IMR-90 (cell line): ENCODE measurements around the gene RRAGD. TPM values are rescaled to one million over a fixed set of nuclear protein-coding genes. Genes with fewer than 3 reads are reported as not detected.

Experiments
- ATAC-seq: fragments of 200-7000 bp; cut with Tn5 transposase; 2 replicates; pipeline ENCODE4 v1.9.1; 2020; ENCODE audit warnings: low read depth, mild to moderate bottlenecking, moderate library complexity
- BruUV-seq: library from RNA; stranded (reverse); fragments of 400-500 nt; replicated peaks from 2 replicates; lab custom pipeline; 2021; lab: Mats Ljungman, UMichigan
- CTCF ChIA-PET: fragments of 300-600 bp; formaldehyde crosslinking; extraction: SDS; loops from one replicate; lab custom pipeline; 2021; ENCODE audit warnings: antibody characterized with exemption; lab: Yijun Ruan, JAX
- POLR2A ChIA-PET: fragments of 300-600 bp; sonication (Branson Sonifier 250); formaldehyde crosslinking; loops from one replicate; lab custom pipeline; 2022; ENCODE audit warnings: antibody characterized with exemption; ENCODE audit not compliant: unreplicated experiment; lab: Charles Lee
- DNase-seq: peaks from one replicate; pipeline ENCODE4 v3.0.0; 2013
- H2AFZ ChIP-seq: replicated peaks from 2 replicates; pipeline ENCODE3; 2013; ENCODE audit warnings: low read length, mild to moderate bottlenecking; ENCODE audit not compliant: poor library complexity
- H2AK5ac ChIP-seq: 2 replicates; pipeline ENCODE4 v1.6.1; 2013; ENCODE audit warnings: low read depth, low read length, inconsistent platforms
- H2AK9ac ChIP-seq: replicated peaks from 2 replicates; pipeline ENCODE3; 2013; ENCODE audit warnings: mild to moderate bottlenecking, low read depth, low read length, moderate library complexity; ENCODE audit not compliant: poor library complexity
- H2BK120ac ChIP-seq: 2 replicates; pipeline ENCODE4 v1.6.1; 2013; ENCODE audit warnings: low read depth, low read length, inconsistent platforms
- H2BK15ac ChIP-seq: 3 replicates; pipeline ENCODE4 v1.6.1; 2013; ENCODE audit warnings: low read depth, low read length, inconsistent platforms
- H2BK20ac ChIP-seq: 2 replicates; pipeline ENCODE4 v1.6.1; 2013; ENCODE audit warnings: low read depth, mild to moderate bottlenecking, inconsistent platforms, low read length, moderate library complexity
- H2BK5ac ChIP-seq: 2 replicates; pipeline ENCODE4 v1.6.1; 2013; ENCODE audit warnings: mild to moderate bottlenecking, low read depth, low read length, inconsistent platforms; ENCODE audit not compliant: poor library complexity, severe bottlenecking
- H3K14ac ChIP-seq: replicated peaks from 2 replicates; pipeline ENCODE4 v1.6.1; 2013; ENCODE audit warnings: low read depth, low read length, inconsistent platforms
- H3K18ac ChIP-seq: 2 replicates; pipeline ENCODE4 v1.6.1; 2013; ENCODE audit warnings: low read depth, low read length, control low read depth
- H3K23ac ChIP-seq: 2 replicates; pipeline ENCODE4 v1.6.1; 2013; ENCODE audit warnings: low read depth, low read length, inconsistent platforms
- H3K27ac ChIP-seq: 2 replicates; pipeline ENCODE4 v1.5.1; 2013; ENCODE audit warnings: mild to moderate bottlenecking, control low read depth, low read length; ENCODE audit not compliant: insufficient read depth
- H3K27me3 ChIP-seq: 2 replicates; pipeline ENCODE4 v1.6.1; 2013; ENCODE audit warnings: low read length; ENCODE audit not compliant: control insufficient read depth, insufficient read depth
- H3K36me3 ChIP-seq: 2 replicates; pipeline ENCODE4 v1.6.1; 2013; ENCODE audit warnings: low read length, mixed read lengths; ENCODE audit not compliant: control insufficient read depth, insufficient read depth
- H3K4ac ChIP-seq: 2 replicates; pipeline ENCODE4 v1.6.1; 2013; ENCODE audit warnings: low read depth, low read length, inconsistent platforms
- H3K4me1 ChIP-seq: 2 replicates; pipeline ENCODE4 v1.6.1; 2013; ENCODE audit warnings: low read length, mixed read lengths; ENCODE audit not compliant: control insufficient read depth, insufficient read depth
- H3K4me2 ChIP-seq: 2 replicates; pipeline ENCODE4 v1.6.1; 2013; ENCODE audit warnings: low read depth, mild to moderate bottlenecking, control low read depth, low read length, moderate library complexity
- H3K4me3 ChIP-seq: 2 replicates; pipeline ENCODE4 v1.5.1; 2013; ENCODE audit warnings: low read depth, mild to moderate bottlenecking, control low read depth, low read length, moderate library complexity; ENCODE audit not compliant: insufficient read depth
- H3K56ac ChIP-seq: 2 replicates; pipeline ENCODE4 v1.6.1; 2013; ENCODE audit warnings: low read length, inconsistent platforms; ENCODE audit not compliant: insufficient read depth; ENCODE audit errors: extremely low read depth
- H3K79me1 ChIP-seq, 2 experiments: 2 replicates each; pipeline ENCODE4 v1.6.1; 2013; ENCODE audit warnings: low read length in 2 of 2, inconsistent platforms in 1 of 2, low read depth in 1 of 2
- H3K9ac ChIP-seq: 2 replicates; pipeline ENCODE4 v1.6.1; 2013; ENCODE audit warnings: low read depth, low read length, control low read depth
- H3K9me1 ChIP-seq: 2 replicates; pipeline ENCODE4 v1.6.1; 2013; ENCODE audit warnings: low read length, inconsistent platforms; ENCODE audit not compliant: insufficient read depth
- H3K9me3 ChIP-seq: 2 replicates; pipeline ENCODE4 v1.6.1; 2013; ENCODE audit warnings: low read length; ENCODE audit not compliant: control insufficient read depth, insufficient read depth
- H4K20me1 ChIP-seq: 2 replicates; pipeline ENCODE4 v1.6.1; 2013; ENCODE audit warnings: low read length, inconsistent platforms; ENCODE audit not compliant: insufficient read depth
- H4K5ac ChIP-seq: 2 replicates; pipeline ENCODE4 v1.6.1; 2013; ENCODE audit warnings: mild to moderate bottlenecking, low read depth, low read length, control low read depth
- H4K8ac ChIP-seq, 2 experiments: 2 replicates each; pipeline ENCODE4 v1.6.1; 2013; ENCODE audit warnings: low read depth in 2 of 2, low read length in 2 of 2, control low read depth in 1 of 2, inconsistent platforms in 1 of 2
- H4K91ac ChIP-seq: 2 replicates; pipeline ENCODE4 v1.6.1; 2013; ENCODE audit warnings: low read depth, low read length, inconsistent platforms; ENCODE audit not compliant: insufficient read depth
- MAFK ChIP-seq: IDR thresholded peaks from 2 replicates; pipeline ENCODE4 v1.6.1; 2012; ENCODE audit warnings: low read depth, low read length, improper control_type of control experiment
- MAZ ChIP-seq: IDR thresholded peaks from 2 replicates; pipeline ENCODE4 v1.6.1; 2012; ENCODE audit warnings: low read depth, mild to moderate bottlenecking, low read length, improper control_type of control experiment, moderate library complexity, borderline replicate concordance
- POLR2A ChIP-seq: IDR thresholded peaks from 2 replicates; pipeline ENCODE4 v1.6.1; 2012; ENCODE audit warnings: mild to moderate bottlenecking, low read depth, low read length
- RAD21 ChIP-seq: IDR thresholded peaks from 2 replicates; pipeline ENCODE4 v1.6.1; 2012; ENCODE audit warnings: low read length, improper control_type of control experiment
- WGBS, 2 experiments: methylation state at CpG; one replicate each; pipeline versions ENCODE4 v1.1.5 to v1.1.7; 2013; ENCODE audit warnings: missing lambda C conversion rate in 2 of 2; ENCODE audit not compliant: insufficient read length in 1 of 2; ENCODE audit errors: extremely low coverage in 2 of 2; 5-methylcytosine and 5-hydroxymethylcytosine counted together
- dilution Hi-C: fragments of 300-500 bp; cut with HindIII; formaldehyde crosslinking; loops from one replicate; pipeline ENCODE4 v1.14.3; 2018; ENCODE audit warnings: low sequenced_read_pairs; ENCODE audit not compliant: unreplicated experiment
- in situ Hi-C: fragments of 300-500 bp; cut with MboI; formaldehyde crosslinking; loops from 3 replicates; pipeline ENCODE4 v1.14.3; 2019; ENCODE audit warnings: low sequenced_read_pairs, inconsistent platforms, mixed read lengths
- intact Hi-C: fragments of 100-400 bp; cut with micrococcal nuclease; formaldehyde crosslinking; loops from 2 replicates; pipeline ENCODE4 v1.10.0; 2022
- polyA plus RNA-seq, 3 experiments: library from polyadenylated mRNA; depleted of rRNA; stranded (reverse); fragments of >200 nt; gene quantifications; 2 replicates each; pipeline ENCODE4 v1.2.3, GENCODE V29; 2012; ENCODE audit warnings: low replicate concordance in 1 of 3
- total RNA-seq: library from RNA; depleted of rRNA; stranded (reverse); fragments of >200 nt; gene quantifications from 2 replicates; pipeline ENCODE4 v1.2.3, GENCODE V29; 2012

RRAGD gene
- total and polyA plus RNA-seq, 2 of the 4 experiments (the other 2 are of a cell fraction): not detected

DNA sequence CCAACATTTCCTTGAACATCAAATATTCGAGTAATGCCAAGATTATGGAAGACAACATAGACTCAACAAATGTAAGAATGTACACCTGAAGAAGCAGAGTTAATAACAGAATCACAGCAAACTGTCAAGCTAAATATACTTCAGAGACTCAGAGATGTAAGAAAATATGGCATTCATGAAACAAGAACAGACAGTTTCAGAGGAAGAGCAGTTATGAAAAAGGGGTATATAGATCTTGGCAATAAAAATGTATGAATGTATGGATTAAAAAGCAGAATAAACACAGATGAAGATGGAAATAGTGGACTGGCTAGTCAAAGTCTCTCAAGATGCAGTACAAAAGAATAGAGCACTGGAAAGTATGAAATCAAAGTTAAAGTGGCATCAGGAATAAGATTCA, 18.4 kb downstream of the RRAGD start:
- no peak overlapping the region for H3K27ac ChIP-seq
- no TSS peak for BruUV-seq
- H4K8ac ChIP-seq: no peak overlapping the region
- ATAC-seq: no peak
- H3K9ac ChIP-seq: no peak overlapping the region
- no peak overlapping the region for H2AFZ ChIP-seq
- H3K4ac ChIP-seq: no peak overlapping the region
- H3K14ac ChIP-seq: no peak overlapping the region
- DNase-seq: no peak
- no peaks in the 10 kb centered on the region for H3K9me3 ChIP-seq
- dilution Hi-C loops: no loop called here
- no CpG with 5 or more reads among the region's 1 CpG for WGBS, 2 experiments
- no peak overlapping the region for H2BK120ac ChIP-seq
- no peaks in the 10 kb centered on the region for H3K36me3 ChIP-seq
- H2AK9ac ChIP-seq: no peak overlapping the region
- POLR2A ChIA-PET: no interaction called here
- H2BK20ac ChIP-seq: no peak overlapping the region
- CTCF ChIA-PET: no interaction called here
- H3K4me1 ChIP-seq: no peaks in the 10 kb centered on the region
- no peak overlapping the region for H4K91ac ChIP-seq
- H3K27me3 ChIP-seq: no peaks in the 10 kb centered on the region
- no peak overlapping the region for H3K4me3 ChIP-seq
- H3K23ac ChIP-seq: no peak overlapping the region
- H3K56ac ChIP-seq: no peak overlapping the region
- H4K5ac ChIP-seq: no peak overlapping the region
- H2AK5ac ChIP-seq: no peak overlapping the region
- intact Hi-C loops: no loop called here
- H2BK5ac ChIP-seq: no peak overlapping the region
- in situ Hi-C loops: no loop called here
- H4K20me1 ChIP-seq: no peaks in the 10 kb centered on the region
- no peaks in the 10 kb centered on the region for H3K79me1 ChIP-seq
- no peak overlapping the region for H3K4me2 ChIP-seq
- no peak overlapping the region for H2BK15ac ChIP-seq
- no peak overlapping the region for H3K18ac ChIP-seq
- TF ChIP-seq POLR2A: no peak
- no peak for TF ChIP-seq RAD21
- no peak for TF ChIP-seq MAZ
- TF ChIP-seq MAFK: no peak
- H3K9me1 ChIP-seq: no peaks in the 10 kb centered on the region; the same call in 1 of the 2 replicates
